ENCODE measurements around the gene DMWD.
"Not testable (repeated sequence)": the region's sequence is repeated elsewhere in the genome, so short reads cannot be mapped to it uniquely, and the experiment has no call there.

The DMWD gene

DNA sequence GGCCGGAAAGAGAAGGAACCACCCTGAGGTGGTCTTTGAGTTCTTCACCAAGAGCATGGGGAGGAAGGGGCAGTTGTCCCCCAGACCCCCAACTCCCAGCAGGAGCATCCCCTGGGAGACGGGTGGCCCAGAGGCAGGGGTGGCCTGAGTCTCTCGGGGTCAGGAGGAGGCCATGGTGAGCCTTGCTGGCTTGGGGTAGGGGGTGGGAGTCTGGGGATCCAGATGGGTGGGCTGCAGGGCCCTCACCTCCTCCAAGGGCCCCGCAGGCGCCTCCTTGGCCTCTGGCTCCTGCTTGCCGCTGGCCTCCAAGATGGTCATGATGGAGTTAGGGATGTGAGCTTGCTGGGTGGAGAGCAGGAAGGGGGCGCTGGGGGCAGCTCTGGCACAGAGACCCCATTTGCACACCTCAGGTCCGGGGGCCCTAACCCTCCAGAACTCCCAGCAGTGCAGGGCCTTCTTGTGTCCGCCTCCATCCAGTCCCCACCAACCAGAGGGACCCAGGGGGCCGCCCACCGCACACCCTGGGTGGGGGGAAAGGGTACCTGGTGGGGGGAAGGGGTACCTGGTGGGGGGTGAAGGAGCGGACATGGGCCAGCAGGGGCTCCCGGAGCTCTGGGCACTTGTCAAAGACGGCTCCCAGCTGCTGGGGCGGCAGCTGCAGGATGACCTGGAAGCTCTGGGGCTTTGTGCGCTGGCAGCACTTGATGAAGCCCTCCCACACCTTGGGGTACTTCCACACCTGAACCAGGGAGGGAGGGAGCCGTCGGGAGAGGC is 23.8 kb upstream of the DMWD start:
- DNase-seq: no peak

- DNase-seq: no peak
These were observed 23.0 kb upstream of the DMWD start for GRCh38 chr19:45815481-45816216.

DNA sequence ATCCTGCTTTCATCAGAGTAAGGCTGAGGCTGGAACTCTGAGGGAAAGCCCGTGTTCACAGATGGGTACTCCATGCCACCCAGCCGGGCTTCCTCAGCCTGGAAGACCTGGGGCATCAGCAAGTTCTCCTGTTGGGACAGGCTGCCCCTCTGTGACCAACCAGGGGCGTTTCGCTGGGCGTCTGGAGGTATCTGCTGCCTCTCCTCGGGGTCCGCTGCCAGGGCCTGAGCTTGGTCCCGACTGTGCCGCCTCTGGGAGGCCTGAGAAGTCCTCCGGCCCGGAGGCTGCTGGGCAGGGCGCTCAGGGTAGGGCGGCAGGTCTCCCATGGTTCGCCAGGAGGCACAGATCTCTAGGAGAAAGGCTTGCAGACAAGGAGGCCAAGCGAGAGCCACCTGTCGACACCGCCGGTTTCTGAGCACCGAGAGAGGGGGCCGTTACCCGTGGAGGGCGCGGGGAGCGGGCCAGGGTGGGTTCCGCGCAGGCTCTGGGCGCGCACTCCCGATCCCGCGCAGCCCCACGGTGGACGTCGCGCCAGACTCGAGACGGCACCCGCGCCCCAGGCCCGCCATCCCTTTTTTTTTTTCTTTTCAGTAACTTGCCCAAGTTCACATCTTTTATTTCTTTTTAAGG is 22.3 kb upstream of the DMWD start, which contains the start of gene RSPH6A:
TSS of gene RSPH6A (minus strand) at position 458 of the 630 bp plus-strand sequence. CDS start at position 326, 132 bp downstream.
- DNase-seq: no peak

GRCh38 chr19:45814166-45814780 is 21.6 kb upstream of the DMWD start:
- no peak for DNase-seq

DNA sequence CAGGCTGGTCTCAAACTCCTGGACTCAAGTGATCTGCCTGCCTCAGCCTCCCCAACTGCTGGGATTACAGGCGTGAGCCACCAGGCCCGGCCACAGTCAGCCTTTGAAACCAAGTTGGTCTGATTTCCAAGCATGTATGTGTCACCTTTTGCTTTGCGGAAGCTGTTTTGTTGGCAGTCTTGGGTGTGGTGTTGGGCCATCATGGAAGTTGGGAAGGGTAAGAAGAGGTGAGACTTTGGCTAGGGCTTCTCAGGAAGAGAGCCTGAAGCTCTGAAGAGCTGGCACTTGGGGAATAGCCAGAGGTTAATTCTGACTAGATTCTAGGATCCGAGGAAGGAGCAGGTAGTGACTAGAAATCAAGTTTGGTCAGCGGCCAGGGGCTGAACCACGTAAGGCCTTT is 19.7 kb upstream of the DMWD start:
- no peak for DNase-seq

- peak; percentile 67 for DNase-seq
These were observed 17.1 kb upstream of the DMWD start for GRCh38 chr19:45809643-45810159.

- no peak for DNase-seq
These were observed 13.1 kb upstream of the DMWD start for GRCh38 chr19:45805719-45806118.

DNA sequence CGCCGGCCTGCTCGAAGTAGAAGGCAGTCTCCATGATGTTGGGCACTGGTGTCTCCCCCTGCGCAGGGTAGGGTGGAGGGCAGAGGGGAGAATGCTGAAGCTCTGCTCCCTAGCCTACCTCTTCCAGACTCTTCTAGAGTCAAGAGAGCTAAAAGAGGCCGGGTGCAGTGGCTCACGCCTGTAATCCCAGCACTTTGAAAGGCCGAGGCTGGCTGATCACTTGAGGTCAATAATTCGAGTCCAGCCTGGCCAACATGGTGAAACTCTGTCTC is 12.2 kb upstream of the DMWD start:
- DNase-seq: no peak

DNA sequence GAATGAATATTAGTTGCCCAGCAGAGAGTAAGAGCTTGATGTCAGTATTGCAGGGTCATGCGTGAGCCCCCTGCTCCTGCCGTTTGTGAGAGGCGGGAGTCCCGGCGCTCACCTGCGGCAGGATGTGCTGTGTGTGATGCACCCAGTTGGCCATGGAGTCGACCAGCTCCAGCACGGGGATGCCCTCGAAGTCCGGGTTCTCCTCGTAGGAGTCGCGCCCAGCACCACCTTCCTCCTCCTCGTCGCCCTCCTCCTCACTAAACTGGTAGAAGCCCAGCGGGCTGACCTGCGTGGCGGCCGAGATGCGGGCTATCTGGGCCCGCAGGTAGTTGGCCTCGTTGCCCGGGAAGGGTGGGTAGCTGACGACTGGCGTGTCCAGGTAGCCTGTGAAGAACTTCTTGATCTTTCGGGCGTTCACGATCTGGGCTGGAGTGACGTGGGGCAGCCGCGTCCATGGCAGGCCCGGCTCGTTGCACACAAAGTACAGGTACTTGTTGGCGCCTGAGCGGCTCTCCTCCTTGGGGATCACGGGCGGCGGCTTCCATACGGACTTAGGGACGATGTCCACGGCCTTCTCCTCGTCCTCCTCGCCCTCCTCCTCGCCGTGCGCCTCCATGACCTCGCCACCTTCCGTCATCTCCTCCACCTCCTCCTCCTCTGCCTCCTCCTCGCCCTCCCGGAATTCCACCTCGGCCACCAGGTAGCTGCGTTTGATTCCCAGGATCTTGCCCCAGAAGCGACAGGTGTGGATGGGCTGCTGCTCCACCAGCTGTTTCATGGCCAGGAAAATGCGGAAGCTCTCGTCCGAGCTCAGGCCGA is 11.7 kb upstream of the DMWD start:
- no peak for DNase-seq

- DNase-seq: no peak
These were observed 9.0 kb upstream of the DMWD start for GRCh38 chr19:45801603-45802175.

DNA sequence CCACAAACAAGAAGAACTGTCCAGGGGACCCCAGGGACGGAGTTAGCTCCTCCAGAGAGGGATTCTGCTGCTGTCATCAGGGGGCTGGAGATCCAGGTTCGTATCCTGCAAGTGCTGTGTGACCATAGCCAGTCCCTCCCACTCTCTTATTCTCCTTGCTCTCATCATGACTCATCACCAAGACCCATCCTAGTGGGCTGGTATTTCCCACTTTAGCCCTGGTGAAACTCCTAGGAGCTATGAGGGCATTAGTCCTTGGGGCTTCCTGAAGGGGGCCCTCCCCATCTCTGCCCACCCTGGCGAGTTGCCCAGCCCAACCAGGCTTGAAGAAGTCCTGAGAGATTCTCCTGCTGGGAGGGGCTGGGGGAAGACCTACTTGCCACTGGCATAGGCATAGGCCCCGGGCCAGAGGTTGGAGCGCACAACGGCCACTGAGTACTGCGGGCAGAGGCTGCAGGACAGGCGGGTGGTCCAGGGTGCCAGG is 7.5 kb upstream of the DMWD start:
- no peak for DNase-seq

DNA sequence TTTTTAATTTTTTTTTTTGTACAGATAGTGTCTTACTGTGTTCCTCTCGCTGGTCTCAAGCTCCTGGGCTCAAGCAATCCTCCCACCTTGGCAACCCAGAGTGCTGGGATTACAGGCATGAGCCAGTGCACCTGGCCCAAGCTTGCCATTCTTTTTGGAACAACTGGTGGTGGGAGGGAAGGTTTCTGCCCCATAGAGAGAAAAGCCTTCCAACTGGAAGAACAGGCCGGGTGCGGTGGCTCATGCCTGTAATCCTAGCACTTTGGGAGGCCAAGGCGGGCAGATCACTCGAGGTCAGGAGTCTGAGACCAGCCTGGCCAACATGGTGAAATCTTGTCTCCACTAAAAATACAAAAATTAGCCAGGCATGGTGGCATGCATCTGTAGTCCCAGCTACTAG is 6.9 kb upstream of the DMWD start:
- not testable (repeated sequence) for DNase-seq

DNA sequence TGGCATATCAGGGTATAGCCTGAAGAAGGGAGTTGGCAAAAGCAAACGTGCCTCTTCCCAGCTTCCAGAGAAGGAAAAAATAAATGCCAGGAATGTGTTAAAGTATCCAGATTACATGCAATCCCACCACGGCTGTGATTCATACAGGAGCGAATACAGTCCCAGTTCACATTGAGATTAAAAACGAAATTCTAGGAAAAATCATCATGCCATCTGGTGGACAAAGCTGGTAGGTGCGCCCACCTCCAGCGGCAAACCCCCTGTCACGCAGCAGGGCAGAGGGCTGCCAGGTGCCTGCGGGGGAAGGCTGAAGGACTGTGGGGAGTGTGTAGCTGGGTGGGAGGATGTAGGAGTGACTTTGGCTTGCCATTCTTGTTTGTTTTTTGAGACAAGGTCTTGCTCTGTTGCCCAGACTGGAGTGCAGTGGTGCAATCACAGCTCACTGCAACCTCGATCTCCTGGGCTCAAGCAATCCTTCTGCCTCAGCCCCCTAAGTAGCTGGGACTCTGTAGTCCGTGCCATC is 6.4 kb upstream of the DMWD start:
- DNase-seq: peak; percentile 55

DNA sequence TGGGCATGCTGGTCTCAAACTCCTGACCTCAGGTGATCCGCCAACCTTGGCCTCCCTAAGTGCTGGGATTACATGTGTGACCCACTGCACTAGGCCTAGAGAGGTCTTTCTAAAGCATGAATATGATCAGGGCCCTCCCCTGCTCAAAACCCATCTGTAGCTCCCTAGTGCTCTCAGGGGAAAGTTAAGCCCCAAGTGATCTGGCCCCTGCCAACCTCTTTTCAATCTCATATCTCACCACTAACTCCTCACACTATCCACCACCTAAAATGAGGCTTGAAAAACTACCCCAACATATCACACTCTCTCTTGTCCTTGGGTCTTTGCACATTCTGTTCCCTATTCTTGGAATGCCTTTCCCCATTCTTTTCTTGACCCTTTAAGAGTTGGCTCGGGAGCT is 2.0 kb upstream of the DMWD start:
- DNase-seq: no peak

GRCh38 chr19:45793876-45794275 is 1.2 kb upstream of the DMWD start:
- DNase-seq: no peak

GRCh38 chr19:45793178-45793564 is 526 bp upstream of the DMWD start:
- DNase-seq: no peak

DNA sequence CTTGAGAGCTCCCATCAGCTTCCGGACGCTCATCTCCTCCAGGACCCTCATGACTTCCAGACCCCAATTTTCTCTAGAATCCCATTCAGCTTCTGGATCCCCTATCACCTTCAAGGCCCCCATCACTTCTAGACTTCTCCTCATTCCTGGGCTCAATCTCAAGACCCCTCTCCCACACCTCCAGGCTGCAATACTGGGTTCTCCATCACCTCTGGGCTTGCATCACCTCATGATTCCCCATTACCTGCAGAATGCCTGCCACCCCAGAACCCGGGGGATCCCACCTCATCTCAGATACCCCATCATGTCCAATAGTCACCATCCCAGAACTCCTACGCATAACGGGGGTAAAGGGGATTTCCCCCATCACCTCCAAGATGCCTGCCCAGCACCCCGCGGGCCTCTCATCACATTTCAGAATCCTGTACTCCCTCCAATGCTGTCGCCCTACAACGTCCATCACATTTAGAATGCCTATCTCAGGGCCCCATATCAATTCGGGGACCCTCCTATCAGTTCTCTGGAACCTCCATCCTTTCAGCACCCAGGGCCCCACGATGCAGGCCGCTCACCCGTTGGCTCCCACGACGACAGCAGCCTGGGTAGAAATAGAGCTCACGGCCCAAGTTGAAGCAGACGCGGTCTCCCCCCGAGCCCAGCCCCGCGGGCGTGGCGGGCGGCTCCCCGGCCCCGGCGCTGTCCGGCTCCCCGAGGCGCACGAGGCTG is 738 bp downstream of the DMWD start:
- no peak for DNase-seq

GRCh38 chr19:45790942-45791341 is 1.7 kb downstream of the DMWD start:
- DNase-seq: peak; percentile 75

DNA sequence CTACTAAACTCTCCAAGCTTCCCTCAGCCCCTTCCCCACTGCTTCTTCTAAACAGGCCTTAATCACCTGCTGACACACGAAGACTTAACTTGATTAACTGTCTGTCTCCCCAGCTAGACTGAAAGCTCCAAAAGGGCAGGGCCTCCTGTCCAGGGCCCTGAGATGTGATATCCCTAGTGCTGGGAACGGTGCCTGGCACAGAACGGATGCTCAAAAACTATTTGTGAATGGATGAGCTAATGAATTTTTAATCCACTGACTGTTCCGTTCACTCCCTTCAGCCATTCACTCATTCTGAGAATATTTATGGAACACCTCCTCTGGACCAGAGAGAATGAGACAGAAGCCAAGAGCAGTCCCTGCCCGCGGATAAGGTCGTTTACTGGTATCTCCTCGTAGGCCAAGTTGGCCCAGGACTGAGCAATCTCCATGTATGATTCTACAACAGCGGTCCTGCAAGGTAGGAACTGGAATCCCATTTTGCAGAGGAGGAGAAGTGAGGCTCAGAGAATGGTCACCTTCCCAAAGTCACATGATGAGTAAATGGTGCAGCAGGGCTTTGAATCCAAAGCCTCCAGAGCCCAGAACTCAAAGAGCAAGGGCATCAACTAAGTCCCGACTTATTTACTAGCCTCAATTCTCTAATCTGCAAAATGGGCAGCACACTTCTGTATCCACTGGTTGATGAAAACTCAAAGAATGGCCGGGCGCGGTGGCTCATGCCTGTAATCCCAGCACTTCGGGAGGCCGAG is 3.4 kb downstream of the DMWD start:
- no peak for DNase-seq

- DNase-seq: no peak
These were observed 6.1 kb downstream of the DMWD start for GRCh38 chr19:45786533-45786894.

Data from activated CD4-positive, alpha-beta T cell treated with anti-CD3 and anti-CD28 coated beads, Interleukin-10, Interleukin-2, amounts not matched to agents 100 ng/mL and 50 ng/mL, durations not matched to agents 16 hours and 8 hours (primary cell).